Activated naive CD4-positive, alpha-beta T cell (primary cell): Measurements from ENCODE around the gene MPV17L2.

Experiments used
- DNase-seq, 4 experiments: peaks; one replicate each; lab custom pipeline; 2025; lab: John Stamatoyannopoulos, UW

Gene MPV17L2

DNA sequence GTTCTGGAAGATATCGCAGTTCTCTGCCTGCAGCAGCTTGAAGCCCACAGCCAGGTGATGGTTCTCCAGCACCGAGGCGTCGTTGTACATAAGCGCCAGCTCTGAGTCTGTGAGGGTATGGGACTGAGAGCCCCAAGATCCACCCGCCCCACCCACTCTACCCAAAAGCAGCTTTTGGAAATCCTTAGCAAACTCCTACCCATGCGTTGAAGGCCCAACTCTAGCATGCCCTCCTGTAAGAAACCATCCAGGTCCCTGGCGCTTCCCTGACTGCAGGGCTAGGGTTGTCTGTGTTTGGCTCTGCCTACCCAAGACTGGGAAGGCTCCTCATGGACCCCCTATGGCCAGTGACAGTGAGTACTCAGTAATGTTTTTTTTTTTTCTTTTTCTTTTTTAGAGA lies 23.8 kb downstream of the MPV17L2 start:
- no peak for DNase-seq

DNA sequence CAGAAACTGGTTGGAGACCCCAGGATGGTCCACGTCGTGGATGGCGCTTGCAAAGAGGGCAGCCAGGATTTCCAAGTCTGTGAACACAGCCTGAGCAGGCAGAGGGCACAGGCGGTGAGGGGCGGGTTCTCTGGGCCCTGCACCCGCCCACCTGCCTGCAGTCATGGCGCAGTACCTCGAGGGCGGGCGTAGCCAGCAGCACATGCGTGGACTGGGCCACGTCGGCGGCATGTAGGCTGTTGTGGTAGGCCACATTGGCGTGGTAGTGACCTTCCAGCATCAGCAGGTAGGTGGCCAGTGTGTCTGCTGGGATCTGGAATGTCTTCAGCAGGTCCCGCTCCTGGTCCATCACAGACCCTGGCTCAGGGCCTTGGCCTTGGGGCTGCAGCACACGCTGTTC lies 25.1 kb downstream of the MPV17L2 start:
- no peak for DNase-seq

DNA sequence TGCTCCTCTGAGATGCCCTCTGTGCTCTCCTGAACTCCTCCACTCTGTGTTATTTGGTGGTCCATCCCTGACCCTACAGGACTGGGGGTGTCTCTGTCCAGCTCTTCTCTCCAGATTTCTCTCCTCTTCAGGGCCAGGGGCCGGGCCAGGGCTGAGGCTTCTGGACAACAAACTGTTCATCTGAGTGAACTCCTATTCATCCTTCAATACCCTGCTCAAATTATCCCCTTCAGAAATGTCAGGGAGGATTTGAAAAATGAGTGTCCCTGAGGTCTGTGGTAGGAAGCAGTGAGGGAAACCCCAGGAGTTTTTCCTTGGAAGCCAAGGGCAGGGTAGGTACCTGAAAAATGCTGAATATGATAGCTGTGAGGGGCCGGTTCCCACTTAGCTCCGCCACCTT lies 25.6 kb downstream of the MPV17L2 start:
- DNase-seq, result no peak

- no peak for DNase-seq
Measured at GRCh38 chr19:18219911-18220631, 27.1 kb downstream of the MPV17L2 start.

- no peak for DNase-seq
Measured at GRCh38 chr19:18220632-18221275, 27.7 kb downstream of the MPV17L2 start.

GRCh38 chr19:18221815-18222725 lies 29.1 kb downstream of the MPV17L2 start:
- DNase-seq, result no peak

DNA sequence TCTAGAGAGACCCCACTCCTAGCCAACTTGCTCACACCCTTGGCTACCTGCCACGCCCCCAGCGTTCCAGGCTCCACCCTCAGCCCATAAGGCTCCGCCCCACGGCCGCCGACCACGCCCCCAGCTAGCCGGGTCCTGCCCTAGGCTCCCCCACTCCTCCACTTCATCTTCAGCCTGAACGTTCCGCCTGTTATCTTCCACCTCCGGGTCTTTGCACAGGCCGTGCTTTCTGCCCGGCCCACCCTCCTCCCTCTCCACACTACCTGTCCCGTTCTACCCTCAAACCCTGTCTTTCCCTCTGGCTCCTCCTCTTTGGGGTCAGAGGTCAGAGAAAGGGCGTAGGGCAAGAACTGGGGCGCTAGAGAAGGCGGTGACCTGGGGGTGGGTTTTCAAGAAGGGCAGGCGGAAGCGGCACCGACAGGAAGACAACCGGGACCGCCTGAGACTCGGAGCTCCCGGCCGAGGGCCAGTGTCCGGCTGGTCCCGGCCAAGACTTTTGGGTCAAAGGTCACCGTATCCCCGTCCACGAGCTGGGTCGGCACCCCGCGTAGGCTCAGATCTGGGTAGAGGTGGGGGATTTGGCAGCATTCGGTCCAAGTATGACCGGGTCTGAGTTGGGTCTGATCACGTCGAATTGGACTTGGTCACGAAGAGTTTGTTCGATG lies 31.0 kb downstream of the MPV17L2 start:
- no peak for DNase-seq

GRCh38 chr19:18224525-18225354 lies 31.7 kb downstream of the MPV17L2 start:
- peak; percentile 66 to 78 (median 73) for DNase-seq

DNA sequence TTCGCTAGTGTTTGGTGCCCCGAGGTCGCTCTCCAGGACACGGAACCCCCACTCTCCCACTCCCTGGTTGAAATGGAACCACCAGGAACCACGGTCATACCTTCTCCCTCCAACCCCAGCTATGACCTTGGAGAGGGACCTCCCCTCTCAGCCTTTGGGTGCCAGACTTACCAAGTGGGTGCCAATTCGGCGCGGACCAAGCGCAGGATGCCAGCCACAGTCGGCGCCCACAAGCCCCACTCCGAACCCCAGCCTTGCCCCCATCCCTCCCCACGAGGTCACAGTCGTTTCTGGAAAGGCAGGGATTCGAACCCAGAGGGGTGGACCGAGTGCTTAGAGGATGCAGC lies 32.3 kb downstream of the MPV17L2 start:
- no peak for DNase-seq

- DNase-seq, result no peak
Measured at GRCh38 chr19:18225702-18226468, 32.9 kb downstream of the MPV17L2 start, which contains the start of gene PDE4C. PDE4C (minus strand) TSS chr19:18226438; CDS start chr19:18226415, 23 bp downstream.

DNA sequence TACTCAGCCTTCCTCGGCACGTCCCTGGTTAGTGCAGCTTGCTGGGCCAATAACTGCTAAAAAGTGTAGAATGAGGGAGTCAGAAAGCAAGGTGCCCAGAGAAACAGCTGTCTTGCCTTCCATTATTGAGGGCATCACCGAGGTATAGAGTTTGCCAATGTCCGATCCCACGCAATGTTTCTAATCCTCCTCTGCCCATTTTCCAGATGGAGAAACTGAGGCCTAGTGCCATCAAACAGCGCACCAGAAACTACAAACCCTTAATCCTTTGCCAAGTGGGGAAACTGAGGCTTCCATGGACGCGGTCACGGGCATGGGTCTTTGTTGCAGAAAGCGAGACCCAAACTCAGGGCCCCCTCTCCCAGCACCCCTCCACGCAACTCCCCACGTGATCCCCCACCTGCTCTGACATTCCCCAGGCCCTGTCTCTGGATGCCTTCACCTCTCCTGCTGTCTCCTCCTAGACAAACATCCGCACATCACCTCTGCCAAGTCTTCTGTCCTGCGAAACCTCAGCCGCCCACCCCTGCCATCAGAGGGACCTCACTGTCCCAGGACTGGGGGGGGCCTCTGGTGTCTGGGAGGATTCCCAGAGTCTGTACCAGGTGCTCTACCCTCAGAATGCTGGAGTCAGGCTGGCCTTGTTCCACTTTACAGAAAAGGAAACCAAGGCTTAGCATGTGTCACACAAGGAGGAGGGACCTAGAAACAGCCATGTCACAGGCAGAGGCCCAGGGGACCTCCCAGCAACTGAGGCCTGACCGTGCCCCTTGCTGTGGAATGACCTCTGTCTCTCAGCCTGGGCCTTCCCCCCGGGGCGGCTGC lies 34.1 kb downstream of the MPV17L2 start:
- no peak for DNase-seq

- DNase-seq, result no peak
Measured at GRCh38 chr19:18227781-18228271, 34.8 kb downstream of the MPV17L2 start.

DNA sequence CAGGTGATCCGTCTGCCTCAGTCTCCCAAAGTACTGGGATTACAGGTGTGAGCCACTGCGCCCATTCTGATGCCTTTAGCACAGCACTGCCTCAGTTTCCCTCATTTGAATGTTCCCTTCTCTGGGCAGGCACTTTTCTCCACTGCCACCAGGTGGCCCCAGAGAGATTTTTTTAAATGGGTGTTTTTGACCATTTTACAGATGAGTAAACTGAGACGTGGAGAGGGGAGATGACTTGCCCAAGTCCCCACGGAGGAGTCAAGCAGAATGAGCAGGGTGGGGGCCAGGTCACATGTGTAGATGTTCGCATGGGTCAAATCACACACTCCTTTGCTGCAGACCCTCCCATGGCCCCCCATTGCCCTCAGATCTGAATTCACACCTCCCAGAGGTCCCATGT lies 36.5 kb downstream of the MPV17L2 start:
- DNase-seq, result no peak

- no peak for DNase-seq
Measured at GRCh38 chr19:18229915-18230314, 36.9 kb downstream of the MPV17L2 start.

GRCh38 chr19:18230941-18231734 lies 38.1 kb downstream of the MPV17L2 start:
- no peak for DNase-seq

- DNase-seq, result no peak
Measured at GRCh38 chr19:18231775-18232174, 38.8 kb downstream of the MPV17L2 start.

- DNase-seq, result no peak
Measured at GRCh38 chr19:18232540-18233223, 39.7 kb downstream of the MPV17L2 start.
